ENCODE results near the gene SAT1. TPM values are rescaled to one million over a fixed set of nuclear protein-coding genes. Genes with fewer than 3 reads are reported as not detected.

SAT1 gene
- total RNA-seq, 1 donor = 71.7 TPM

- TF ChIP-seq CTCF (IDR thresholded peaks at IDR 0.05; ENCODE audit: insufficient read depth, low read depth, low read length) = no peak
- no peak for DNase-seq (ENCODE audit: low read depth)
- H3K4me3 ChIP-seq (ENCODE audit: low read depth, low read length) = no peak overlapping the region
Observed at GRCh38 chrX:23776363-23776762, 6.6 kb upstream of the SAT1 start.

- DNase-seq (ENCODE audit: low read depth) = peak; percentile 57
- no peak overlapping the region for H3K4me3 ChIP-seq (ENCODE audit: low read depth, low read length)
- peak; percentile 20 for TF ChIP-seq CTCF (IDR thresholded peaks at IDR 0.05; ENCODE audit: insufficient read depth, low read depth, low read length)
Observed at GRCh38 chrX:23779025-23779424, 3.9 kb upstream of the SAT1 start.

DNA sequence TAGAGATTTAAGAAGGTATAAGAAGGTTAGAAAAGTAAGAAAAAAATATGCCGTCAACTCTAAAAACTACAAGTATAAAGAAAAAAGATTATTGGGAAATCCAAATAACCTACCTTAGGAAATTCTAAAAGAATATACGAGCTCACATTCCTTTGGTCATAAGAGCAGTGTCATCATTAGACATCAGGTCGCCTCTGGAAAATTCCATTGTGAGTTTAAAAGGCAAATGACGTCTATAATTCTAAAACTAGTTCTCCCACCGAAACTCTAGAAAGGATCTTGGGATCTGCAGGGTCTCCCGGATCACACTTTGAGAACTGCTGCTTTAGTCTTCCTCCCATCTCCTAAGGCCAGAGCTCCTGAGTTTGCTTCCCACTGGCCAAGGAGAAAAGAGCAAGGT, 518 bp upstream of the SAT1 start:
- H3K4me3 ChIP-seq (ENCODE audit: low read depth, low read length) = no peak overlapping the region
- no peak for TF ChIP-seq CTCF (IDR thresholded peaks at IDR 0.05; ENCODE audit: insufficient read depth, low read depth, low read length)
- no peak for DNase-seq (ENCODE audit: low read depth)

GRCh38 chrX:23783589-23784469, 856 bp downstream of the SAT1 start:
- no peak for TF ChIP-seq CTCF (IDR thresholded peaks at IDR 0.05; ENCODE audit: insufficient read depth, low read depth, low read length)
- H3K4me3 ChIP-seq (ENCODE audit: low read depth, low read length) = peak overlapping the region; percentile 81
- DNase-seq (ENCODE audit: low read depth) = no peak

- TF ChIP-seq CTCF (IDR thresholded peaks at IDR 0.05; ENCODE audit: insufficient read depth, low read depth, low read length) = no peak
- peak overlapping the region; percentile 81 for H3K4me3 ChIP-seq (ENCODE audit: low read depth, low read length)
- peak; percentile 86 for DNase-seq (ENCODE audit: low read depth)
Observed at GRCh38 chrX:23784470-23785331, 1.7 kb downstream of the SAT1 start.

GRCh38 chrX:23785580-23785979, 2.6 kb downstream of the SAT1 start:
- TF ChIP-seq CTCF (IDR thresholded peaks at IDR 0.05; ENCODE audit: insufficient read depth, low read depth, low read length) = no peak
- no peak for DNase-seq (ENCODE audit: low read depth)
- H3K4me3 ChIP-seq (ENCODE audit: low read depth, low read length) = no peak overlapping the region

Measured in fibroblast of villous mesenchyme (primary cell).